Measurements from ENCODE around the gene TRIM74.
"Not testable (repeated sequence)": the region's sequence is repeated elsewhere in the genome, so short reads cannot be mapped to it uniquely, and the experiment has no call there.

DNA sequence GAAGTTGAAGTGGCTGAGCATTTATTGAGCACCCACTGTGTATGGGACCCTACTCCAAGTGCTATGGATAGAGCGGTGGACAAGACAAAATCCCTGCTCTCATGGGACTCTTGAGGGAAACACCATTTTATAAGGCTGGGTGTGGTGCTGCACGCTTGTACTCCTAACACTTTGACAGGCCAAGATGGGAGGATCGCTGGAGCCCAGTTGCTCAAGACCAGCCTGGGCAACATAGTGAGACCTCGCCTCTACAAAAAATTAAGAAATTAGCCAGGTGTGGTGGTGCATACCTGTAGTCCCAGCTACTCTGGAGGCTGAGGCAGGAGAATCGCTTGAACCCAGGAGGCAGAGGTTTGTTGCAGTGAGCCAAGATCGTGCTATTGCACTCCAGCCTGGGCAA lies 41.5 kb downstream of the TRIM74 start:
- not testable (repeated sequence) for TF ChIP-seq EP300 (IDR thresholded peaks at IDR 0.05; ENCODE audit: borderline replicate concordance in 1 of 2, low read depth in 1 of 2, low read length in 1 of 2); NFIC (IDR thresholded peaks at IDR 0.05; ENCODE audit: borderline replicate concordance); NRF1 (IDR thresholded peaks at IDR 0.05; ENCODE audit: low read depth, low read length); TAF1 (IDR thresholded peaks at IDR 0.05; ENCODE audit: borderline replicate concordance, low read depth, low read length); FOXM1 (IDR thresholded peaks at IDR 0.05; ENCODE audit: low read depth); ELF1 (IDR thresholded peaks at IDR 0.05)
- TF ChIP-seq, protein P1, sequence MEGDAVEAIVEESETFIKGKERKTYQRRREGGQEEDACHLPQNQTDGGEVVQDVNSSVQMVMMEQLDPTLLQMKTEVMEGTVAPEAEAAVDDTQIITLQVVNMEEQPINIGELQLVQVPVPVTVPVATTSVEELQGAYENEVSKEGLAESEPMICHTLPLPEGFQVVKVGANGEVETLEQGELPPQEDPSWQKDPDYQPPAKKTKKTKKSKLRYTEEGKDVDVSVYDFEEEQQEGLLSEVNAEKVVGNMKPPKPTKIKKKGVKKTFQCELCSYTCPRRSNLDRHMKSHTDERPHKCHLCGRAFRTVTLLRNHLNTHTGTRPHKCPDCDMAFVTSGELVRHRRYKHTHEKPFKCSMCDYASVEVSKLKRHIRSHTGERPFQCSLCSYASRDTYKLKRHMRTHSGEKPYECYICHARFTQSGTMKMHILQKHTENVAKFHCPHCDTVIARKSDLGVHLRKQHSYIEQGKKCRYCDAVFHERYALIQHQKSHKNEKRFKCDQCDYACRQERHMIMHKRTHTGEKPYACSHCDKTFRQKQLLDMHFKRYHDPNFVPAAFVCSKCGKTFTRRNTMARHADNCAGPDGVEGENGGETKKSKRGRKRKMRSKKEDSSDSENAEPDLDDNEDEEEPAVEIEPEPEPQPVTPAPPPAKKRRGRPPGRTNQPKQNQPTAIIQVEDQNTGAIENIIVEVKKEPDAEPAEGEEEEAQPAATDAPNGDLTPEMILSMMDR (IDR thresholded peaks at IDR 0.05), result not testable (repeated sequence)
- TF ChIP-seq, protein P2, sequence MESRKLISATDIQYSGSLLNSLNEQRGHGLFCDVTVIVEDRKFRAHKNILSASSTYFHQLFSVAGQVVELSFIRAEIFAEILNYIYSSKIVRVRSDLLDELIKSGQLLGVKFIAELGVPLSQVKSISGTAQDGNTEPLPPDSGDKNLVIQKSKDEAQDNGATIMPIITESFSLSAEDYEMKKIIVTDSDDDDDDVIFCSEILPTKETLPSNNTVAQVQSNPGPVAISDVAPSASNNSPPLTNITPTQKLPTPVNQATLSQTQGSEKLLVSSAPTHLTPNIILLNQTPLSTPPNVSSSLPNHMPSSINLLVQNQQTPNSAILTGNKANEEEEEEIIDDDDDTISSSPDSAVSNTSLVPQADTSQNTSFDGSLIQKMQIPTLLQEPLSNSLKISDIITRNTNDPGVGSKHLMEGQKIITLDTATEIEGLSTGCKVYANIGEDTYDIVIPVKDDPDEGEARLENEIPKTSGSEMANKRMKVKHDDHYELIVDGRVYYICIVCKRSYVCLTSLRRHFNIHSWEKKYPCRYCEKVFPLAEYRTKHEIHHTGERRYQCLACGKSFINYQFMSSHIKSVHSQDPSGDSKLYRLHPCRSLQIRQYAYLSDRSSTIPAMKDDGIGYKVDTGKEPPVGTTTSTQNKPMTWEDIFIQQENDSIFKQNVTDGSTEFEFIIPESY (IDR thresholded peaks at IDR 0.05; ENCODE audit: borderline replicate concordance, low read depth), result not testable (repeated sequence)
- TF ChIP-seq, protein P3, sequence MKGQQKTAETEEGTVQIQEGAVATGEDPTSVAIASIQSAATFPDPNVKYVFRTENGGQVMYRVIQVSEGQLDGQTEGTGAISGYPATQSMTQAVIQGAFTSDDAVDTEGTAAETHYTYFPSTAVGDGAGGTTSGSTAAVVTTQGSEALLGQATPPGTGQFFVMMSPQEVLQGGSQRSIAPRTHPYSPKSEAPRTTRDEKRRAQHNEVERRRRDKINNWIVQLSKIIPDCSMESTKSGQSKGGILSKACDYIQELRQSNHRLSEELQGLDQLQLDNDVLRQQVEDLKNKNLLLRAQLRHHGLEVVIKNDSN (IDR thresholded peaks at IDR 0.05; ENCODE audit: borderline replicate concordance, low read depth), result not testable (repeated sequence)
- TF ChIP-seq, protein P4, sequence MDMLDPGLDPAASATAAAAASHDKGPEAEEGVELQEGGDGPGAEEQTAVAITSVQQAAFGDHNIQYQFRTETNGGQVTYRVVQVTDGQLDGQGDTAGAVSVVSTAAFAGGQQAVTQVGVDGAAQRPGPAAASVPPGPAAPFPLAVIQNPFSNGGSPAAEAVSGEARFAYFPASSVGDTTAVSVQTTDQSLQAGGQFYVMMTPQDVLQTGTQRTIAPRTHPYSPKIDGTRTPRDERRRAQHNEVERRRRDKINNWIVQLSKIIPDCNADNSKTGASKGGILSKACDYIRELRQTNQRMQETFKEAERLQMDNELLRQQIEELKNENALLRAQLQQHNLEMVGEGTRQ (IDR thresholded peaks at IDR 0.05; ENCODE audit: borderline replicate concordance, low read depth, low read length), result not testable (repeated sequence)
- TF ChIP-seq, protein P5, sequence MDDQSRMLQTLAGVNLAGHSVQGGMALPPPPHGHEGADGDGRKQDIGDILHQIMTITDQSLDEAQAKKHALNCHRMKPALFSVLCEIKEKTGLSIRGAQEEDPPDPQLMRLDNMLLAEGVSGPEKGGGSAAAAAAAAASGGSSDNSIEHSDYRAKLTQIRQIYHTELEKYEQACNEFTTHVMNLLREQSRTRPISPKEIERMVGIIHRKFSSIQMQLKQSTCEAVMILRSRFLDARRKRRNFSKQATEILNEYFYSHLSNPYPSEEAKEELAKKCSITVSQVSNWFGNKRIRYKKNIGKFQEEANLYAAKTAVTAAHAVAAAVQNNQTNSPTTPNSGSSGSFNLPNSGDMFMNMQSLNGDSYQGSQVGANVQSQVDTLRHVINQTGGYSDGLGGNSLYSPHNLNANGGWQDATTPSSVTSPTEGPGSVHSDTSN (IDR thresholded peaks at IDR 0.05), result not testable (repeated sequence)
- TF ChIP-seq, protein P6, sequence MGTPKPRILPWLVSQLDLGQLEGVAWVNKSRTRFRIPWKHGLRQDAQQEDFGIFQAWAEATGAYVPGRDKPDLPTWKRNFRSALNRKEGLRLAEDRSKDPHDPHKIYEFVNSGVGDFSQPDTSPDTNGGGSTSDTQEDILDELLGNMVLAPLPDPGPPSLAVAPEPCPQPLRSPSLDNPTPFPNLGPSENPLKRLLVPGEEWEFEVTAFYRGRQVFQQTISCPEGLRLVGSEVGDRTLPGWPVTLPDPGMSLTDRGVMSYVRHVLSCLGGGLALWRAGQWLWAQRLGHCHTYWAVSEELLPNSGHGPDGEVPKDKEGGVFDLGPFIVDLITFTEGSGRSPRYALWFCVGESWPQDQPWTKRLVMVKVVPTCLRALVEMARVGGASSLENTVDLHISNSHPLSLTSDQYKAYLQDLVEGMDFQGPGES (IDR thresholded peaks at IDR 0.05; ENCODE audit: low read depth, low read length), result not testable (repeated sequence)
